Panc1 (cell line): ENCODE data around the gene PKD1L1. TPM values are rescaled to one million over a fixed set of nuclear protein-coding genes. Genes with fewer than 3 reads are reported as not detected.

Experiments
- ATAC-seq: fragments of 200-7000 bp; cut with Tn5 transposase; 2 replicates; pipeline ENCODE4 v1.9.1; 2020; ENCODE audit warnings: mild to moderate bottlenecking, moderate library complexity
- BruUV-seq: library from RNA; stranded (reverse); fragments of 400-500 nt; replicated peaks from 2 replicates; lab custom pipeline; 2021; lab: Mats Ljungman, UMichigan
- CTCF ChIA-PET: fragments of 300-600 bp; sonication (Branson Sonifier 250); formaldehyde crosslinking; loops from one replicate; lab custom pipeline; 2022; ENCODE audit warnings: antibody characterized with exemption; lab: Charles Lee
- POLR2A ChIA-PET: fragments of 300-600 bp; sonication (Branson Sonifier 250); formaldehyde crosslinking; loops from one replicate; lab custom pipeline; 2022; ENCODE audit warnings: antibody characterized with exemption; lab: Charles Lee
- DNase-seq: peaks from one replicate; pipeline ENCODE4 v3.0.0-alpha.2; 2010; ENCODE audit warnings: low read depth, low spot score
- H3K27ac ChIP-seq: 2 replicates; pipeline ENCODE4 v1.5.1; 2011; ENCODE audit warnings: mild to moderate bottlenecking, low read length, inconsistent platforms
- H3K27me3 ChIP-seq: fragments of 200-500 bp; sonication (Bioruptor generic); 2 replicates; pipeline ENCODE4 v1.6.0; 2014; ENCODE audit warnings: low read length, inconsistent platforms; ENCODE audit not compliant: control insufficient read depth, insufficient read depth
- H3K36me3 ChIP-seq: fragments of 200-500 bp; sonication (Bioruptor generic); 2 replicates; pipeline ENCODE4 v1.5.1; 2014; ENCODE audit warnings: inconsistent platforms, mild to moderate bottlenecking, low read length, moderate library complexity; ENCODE audit not compliant: control insufficient read depth, insufficient read depth
- H3K4me1 ChIP-seq: 2 replicates; pipeline ENCODE4 v1.5.1; 2011; ENCODE audit warnings: inconsistent platforms, mild to moderate bottlenecking, low read length, moderate library complexity; ENCODE audit not compliant: control insufficient read depth, insufficient read depth
- H3K4me3 ChIP-seq, 2 experiments: 2 replicates each; pipeline ENCODE4 v1.5.1; 2011 to 2012; ENCODE audit warnings: low read depth in 2 of 2, low read length in 2 of 2, mild to moderate bottlenecking in 2 of 2, inconsistent platforms in 1 of 2, moderate library complexity in 1 of 2
- H3K9me3 ChIP-seq: fragments of 200-500 bp; sonication (Bioruptor generic); 2 replicates; pipeline ENCODE4 v1.5.1; 2014; ENCODE audit warnings: low read depth, mild to moderate bottlenecking, inconsistent platforms, low read length, moderate library complexity; ENCODE audit not compliant: control insufficient read depth, insufficient read depth
- CTCF ChIP-seq: fragments of 450-650 bp; IDR thresholded peaks from 2 replicates; pipeline ENCODE4 v1.5.1; 2017; ENCODE audit warnings: mild to moderate bottlenecking
- POLR2AphosphoS5 ChIP-seq: IDR thresholded peaks from 2 replicates; pipeline ENCODE4 v1.6.1; 2012; ENCODE audit warnings: mild to moderate bottlenecking, low read depth, low read length, moderate library complexity
- REST ChIP-seq, 2 experiments: IDR thresholded peaks; 2 replicates each; pipeline ENCODE4 v1.6.1; 2011 to 2012; ENCODE audit warnings: low read depth in 2 of 2, control low read depth in 1 of 2, low read length in 1 of 2, mild to moderate bottlenecking in 1 of 2, moderate library complexity in 1 of 2; ENCODE audit not compliant: insufficient read depth in 1 of 2
- SIN3A ChIP-seq: IDR thresholded peaks from 2 replicates; pipeline ENCODE4 v1.6.1; 2012; ENCODE audit warnings: low read depth, mild to moderate bottlenecking, low read length, moderate library complexity, borderline replicate concordance; ENCODE audit not compliant: insufficient read depth
- TCF7L2 ChIP-seq: IDR thresholded peaks from 2 replicates; pipeline ENCODE4 v1.6.1; 2011; ENCODE audit warnings: mild to moderate bottlenecking, low read depth, low read length, inconsistent platforms
- in situ Hi-C: cut with HindIII; loops from 2 replicates; pipeline ENCODE4 v1.10.0; 2016; ENCODE audit warnings: low sequenced_read_pairs, low pct_unique_long_range_greater_than_20kb
- intact Hi-C: fragments of 100-400 bp; cut with micrococcal nuclease; formaldehyde crosslinking; loops from one replicate; pipeline ENCODE4 v1.10.0; 2022; ENCODE audit not compliant: unreplicated experiment
- total RNA-seq: library from RNA; stranded (reverse); gene quantifications from one replicate; pipeline ENCODE4 v1.2.1, GENCODE V29; 2021; ENCODE audit not compliant: unreplicated experiment

The PKD1L1 gene
- total RNA-seq, 1 experiment from 2014 or later, result 2.2 TPM

- CTCF ChIA-PET, result interaction anchor here (0.6 kb wide), 1 partner anchor 113 kb away, joined by 3 read pairs; no protein-coding TSS in a partner anchor
- POLR2A ChIA-PET, result no interaction called here
- intact Hi-C loops, result no loop called here
- no TSS peak for BruUV-seq
- ATAC-seq (peak; percentile 21; the same call in 1 of the 2 replicates), DNase-seq (no peak)
- in situ Hi-C loops, result no loop called here
- Histone ChIP-seq H3K36me3 (no peaks in the 10 kb centered on the region), H3K9me3 (no peaks in the 10 kb centered on the region), H3K27me3 (no peaks in the 10 kb centered on the region), H3K4me1 (peaks cover 17% of the 10 kb centered on the region), H3K4me3 (no peak overlapping the region), H3K27ac (peak overlapping the region; percentile 48; the same call in 1 of the 2 replicates)
- TF ChIP-seq REST (IDR thresholded peaks at IDR 0.05; ENCODE audit: insufficient read depth in 1 of 2, low read depth in 2 of 2, low read length in 1 of 2), result no peak
- TF ChIP-seq POLR2AphosphoS5, result no peak
- TF ChIP-seq SIN3A, result no peak
- TF ChIP-seq TCF7L2, result no peak
- no peak for TF ChIP-seq CTCF
Observed at GRCh38 chr7:47932466-47933037, 15.7 kb downstream of the PKD1L1 start.

- Histone ChIP-seq H3K4me3 (no peak overlapping the region), H3K36me3 (no peaks in the 10 kb centered on the region), H3K27ac (peak overlapping the region; percentile 48; the same call in 1 of the 2 replicates), H3K9me3 (no peaks in the 10 kb centered on the region), H3K27me3 (no peaks in the 10 kb centered on the region), H3K4me1 (peaks cover 14% of the 10 kb centered on the region)
- intact Hi-C loops, result no loop called here
- ChIA-PET CTCF (no interaction called here), POLR2A (no interaction called here)
- ATAC-seq (peak; percentile 59), DNase-seq (no peak)
- TF ChIP-seq SIN3A (no peak), TCF7L2 (no peak), CTCF (no peak), REST (IDR thresholded peaks at IDR 0.05; ENCODE audit: insufficient read depth in 1 of 2, low read depth in 2 of 2, low read length in 1 of 2) (no peak), POLR2AphosphoS5 (no peak)
- in situ Hi-C loops, result no loop called here
- BruUV-seq, result no TSS peak
Observed at GRCh38 chr7:47932016-47932415, 16.2 kb downstream of the PKD1L1 start.
